GM18870 (cell line): ENCODE results near the gene PDZD2.
A peak's percentile ranks its signal among the peaks of the same experiment; 100 is the strongest.
"Not testable (repeated sequence)": the region's sequence is repeated elsewhere in the genome, so short reads cannot be mapped to it uniquely, and the experiment has no call there.

ENCODE experiments used
- ATAC-seq: cut with Tn5 transposase; IDR thresholded peaks from one replicate; pipeline ENCODE4 v1.9.1; 2021; ENCODE audit warnings: moderate library complexity; ENCODE audit not compliant: unreplicated experiment

Gene PDZD2

DNA sequence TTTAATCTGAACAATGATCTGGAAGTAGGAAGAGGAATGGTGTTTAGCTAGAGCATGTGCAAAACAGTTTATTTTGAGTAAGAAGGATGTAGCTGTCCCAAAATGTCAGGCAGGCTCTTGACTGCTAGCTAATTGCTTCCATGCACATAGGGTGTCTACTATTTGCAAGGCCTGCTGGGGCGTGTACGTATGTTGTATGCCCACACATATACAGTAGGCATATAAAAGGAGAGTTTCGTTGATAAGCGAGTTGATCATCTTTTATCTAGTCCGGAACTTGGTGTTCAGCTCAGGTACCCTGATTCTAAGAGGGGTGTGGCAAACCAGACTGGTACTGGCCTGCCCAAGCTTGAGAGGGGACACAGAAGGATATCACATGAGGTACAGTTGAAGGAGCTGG is 358.0 kb downstream of the PDZD2 start:
- no peak for ATAC-seq

DNA sequence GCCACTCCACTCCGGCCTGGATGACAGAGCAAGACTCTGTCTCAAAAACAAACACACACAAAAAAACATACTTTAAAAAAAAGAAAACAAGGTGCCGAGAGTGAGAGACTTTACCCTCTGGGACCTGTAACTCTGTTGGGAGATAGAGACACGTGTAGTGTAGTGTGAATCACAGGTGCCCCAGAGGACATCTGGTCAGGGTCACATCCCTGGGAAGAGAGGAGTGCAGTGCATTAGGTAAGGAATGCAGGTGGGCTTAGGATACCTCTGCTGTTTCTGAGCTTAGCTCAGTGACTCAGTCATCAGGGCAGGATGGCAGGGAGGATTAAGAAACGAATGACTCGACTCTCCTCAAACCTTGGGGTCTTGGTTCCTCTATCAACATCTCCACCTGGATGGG is 360.5 kb downstream of the PDZD2 start:
- no peak for ATAC-seq

DNA sequence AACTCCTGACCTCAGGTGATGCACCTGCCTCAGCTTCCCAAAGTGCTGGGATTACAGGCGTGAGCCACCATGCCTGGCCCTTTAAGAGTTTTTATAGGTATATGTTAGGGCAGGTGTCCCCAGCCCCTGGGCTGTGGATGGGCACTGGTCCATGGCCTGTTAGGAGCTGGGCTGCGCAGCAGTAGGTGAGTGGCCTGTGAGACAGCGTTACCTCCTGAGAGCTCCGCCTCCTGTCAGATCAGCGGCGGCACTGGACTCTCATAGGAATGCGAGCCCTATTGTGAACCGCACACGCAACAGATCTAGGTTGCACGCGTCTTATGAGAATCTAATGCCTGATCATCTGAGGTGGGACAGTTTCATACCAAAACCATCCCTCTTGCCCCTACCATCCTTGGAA is 361.8 kb downstream of the PDZD2 start:
- ATAC-seq: no peak

- ATAC-seq: no peak
These were observed 362.4 kb downstream of the PDZD2 start for GRCh38 chr5:32001284-32001683.

DNA sequence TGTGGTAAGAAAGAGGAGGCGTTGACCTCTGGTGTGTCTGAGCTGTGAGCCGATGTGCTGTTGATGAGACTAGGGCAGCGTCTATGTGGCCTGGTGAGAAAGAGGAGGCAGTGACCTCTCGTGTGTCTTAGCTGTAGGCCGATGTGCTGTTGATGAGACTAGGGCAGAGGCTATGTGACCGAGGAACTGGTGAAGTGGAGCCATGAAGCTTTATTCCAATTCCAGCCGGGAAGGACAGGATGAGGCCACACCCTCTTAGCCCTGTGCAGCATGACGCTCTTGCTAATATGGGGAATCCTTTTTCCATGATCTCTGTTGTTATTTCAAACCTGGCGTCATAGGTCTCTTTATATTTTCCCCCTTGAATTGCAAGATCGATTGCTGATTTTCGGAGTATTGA is 362.8 kb downstream of the PDZD2 start:
- no peak for ATAC-seq

DNA sequence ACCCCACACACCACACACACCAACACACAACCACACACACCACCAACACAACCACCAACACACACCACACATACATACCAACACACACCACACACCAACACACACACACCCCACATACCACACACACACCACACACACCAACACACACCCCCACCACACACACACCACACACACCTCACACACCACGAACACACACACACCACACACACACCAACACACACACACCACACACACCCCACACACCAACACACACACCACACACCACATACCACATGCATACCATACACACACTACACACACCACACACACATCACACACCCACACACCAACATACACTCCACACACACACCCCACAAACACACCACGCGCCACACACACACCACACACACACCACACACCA is 363.8 kb downstream of the PDZD2 start:
- ATAC-seq: no peak

- ATAC-seq: no peak
These were observed 365.1 kb downstream of the PDZD2 start for GRCh38 chr5:32003981-32004380.

- no peak for ATAC-seq
These were observed 365.5 kb downstream of the PDZD2 start for GRCh38 chr5:32004404-32004803.

DNA sequence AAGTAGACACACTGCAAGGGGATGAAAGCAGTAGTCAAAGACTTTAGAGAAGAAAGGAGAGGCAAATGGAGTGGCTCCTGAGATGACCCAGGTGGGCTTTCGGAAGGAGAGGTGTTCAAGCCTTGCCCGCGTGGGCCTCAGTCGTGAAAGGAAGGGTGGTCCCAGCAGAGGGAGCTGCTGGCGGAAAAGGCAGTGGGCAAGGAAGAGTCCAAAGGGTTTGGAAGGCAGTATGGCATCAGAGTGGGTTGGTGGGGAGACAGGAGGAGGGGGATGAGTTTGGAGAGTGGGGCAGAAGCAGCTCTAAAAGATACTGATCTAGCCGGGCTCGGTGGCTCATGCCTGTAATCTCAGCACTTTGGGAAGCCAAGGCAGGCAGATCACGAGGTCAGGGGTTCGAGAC is 369.8 kb downstream of the PDZD2 start:
- no peak for ATAC-seq

- ATAC-seq: no peak
These were observed 374.7 kb downstream of the PDZD2 start for GRCh38 chr5:32013658-32014057.

GRCh38 chr5:32014096-32014745 is 375.3 kb downstream of the PDZD2 start:
- ATAC-seq: no peak

- ATAC-seq: not testable (repeated sequence)
These were observed 376.3 kb downstream of the PDZD2 start for GRCh38 chr5:32015262-32015661.

- no peak for ATAC-seq
These were observed 378.9 kb downstream of the PDZD2 start for GRCh38 chr5:32017692-32018367.

- ATAC-seq: no peak
These were observed 379.8 kb downstream of the PDZD2 start for GRCh38 chr5:32018476-32019436.

DNA sequence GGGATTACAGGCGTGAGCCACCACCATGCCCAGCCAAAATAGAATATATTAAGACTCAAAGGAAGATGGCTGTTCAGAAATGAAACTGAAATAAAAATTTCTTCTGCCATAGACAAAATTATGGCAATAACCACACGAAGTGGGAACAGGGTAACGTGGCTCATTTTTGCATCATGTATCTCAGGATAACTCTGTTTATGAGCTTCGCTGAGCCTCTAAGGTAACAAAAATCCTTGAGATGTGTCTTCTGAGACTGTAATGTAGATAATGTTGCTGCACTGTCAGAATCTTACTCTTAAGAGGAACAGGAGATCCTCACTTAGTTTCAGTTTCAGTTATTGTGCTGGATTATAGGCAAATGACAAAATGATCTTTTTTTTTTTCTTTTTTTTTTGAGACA is 381.3 kb downstream of the PDZD2 start:
- peak; percentile 90 for ATAC-seq

DNA sequence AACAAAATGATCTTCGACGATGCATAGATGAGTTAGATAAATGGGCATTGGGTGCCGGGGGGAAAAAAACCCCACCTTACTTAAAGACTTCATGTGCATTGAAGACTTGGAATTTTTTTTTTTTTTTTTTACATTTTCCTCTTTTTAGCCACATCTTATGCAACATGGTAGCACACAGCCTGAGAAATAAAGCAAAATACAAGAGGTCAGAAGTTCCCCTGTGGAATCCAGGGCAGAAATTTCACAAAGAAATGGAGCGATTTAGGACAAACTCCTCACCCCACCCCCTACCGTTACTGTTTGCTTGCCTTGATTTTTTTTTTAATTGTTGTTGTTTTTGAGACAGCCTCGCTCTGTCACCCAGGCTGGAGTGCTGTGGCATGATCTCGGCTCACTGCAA is 382.0 kb downstream of the PDZD2 start:
- ATAC-seq: no peak

- ATAC-seq: no peak
These were observed 382.8 kb downstream of the PDZD2 start for GRCh38 chr5:32021771-32022170.

GRCh38 chr5:32022638-32023037 is 383.7 kb downstream of the PDZD2 start:
- no peak for ATAC-seq

DNA sequence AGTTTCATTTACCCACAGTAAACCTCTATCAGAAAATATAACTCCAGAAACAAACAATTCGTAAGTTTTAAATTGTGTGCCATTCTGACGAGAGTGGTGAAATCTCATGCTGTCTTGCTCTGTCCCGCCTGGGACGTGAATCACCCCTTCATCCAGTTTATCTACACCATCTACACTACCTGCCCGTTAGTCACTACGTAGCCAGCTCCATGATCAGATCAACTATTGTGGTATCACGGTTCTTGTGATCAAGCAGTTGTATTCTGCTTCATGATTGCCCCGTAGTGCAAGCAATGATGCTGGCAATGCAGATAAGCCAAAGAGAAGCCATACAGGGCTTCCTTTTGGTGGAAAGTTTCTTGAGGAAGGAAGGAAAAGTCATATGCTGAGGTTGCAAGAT is 384.9 kb downstream of the PDZD2 start:
- no peak for ATAC-seq

DNA sequence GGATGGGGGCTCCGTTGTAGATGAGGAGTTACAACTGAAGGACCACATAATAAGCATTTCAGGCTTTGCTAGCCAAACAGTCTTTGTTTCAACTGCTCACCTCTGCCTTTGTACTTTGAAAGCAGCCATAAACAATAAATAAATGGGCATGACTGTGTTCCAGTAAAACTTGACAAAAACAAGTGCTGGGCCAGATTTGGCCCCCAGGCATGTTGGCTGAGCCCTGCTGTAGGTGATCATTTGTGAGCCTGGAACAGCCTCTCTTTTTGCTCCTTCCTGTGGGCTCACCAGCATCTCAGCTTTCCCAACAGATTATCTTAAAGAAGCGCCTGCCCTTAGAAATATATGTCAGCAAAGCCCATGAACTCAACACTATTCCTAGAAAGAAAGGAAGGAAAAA is 385.8 kb downstream of the PDZD2 start:
- no peak for ATAC-seq

GRCh38 chr5:32027093-32027716 is 388.3 kb downstream of the PDZD2 start:
- ATAC-seq: no peak
